Right atrium auricular region (tissue), 2 donors: ENCODE data around the gene PRKCE. TPM values are rescaled to one million over a fixed set of nuclear protein-coding genes. Genes with fewer than 3 reads are reported as not detected.

Experiments used
- DNase-seq: peaks from one replicate; pipeline ENCODE4 v3.0.0-alpha.2; 2019; ENCODE audit warnings: low spot score
- H3K27ac ChIP-seq, 2 donors: fragments of 200-600 bp; sonication (generic); 1 replicate in 1 of 2; 2 replicates in 1 of 2; pipeline ENCODE4 v1.5.1; 2016 to 2019
- H3K27me3 ChIP-seq, 2 donors: fragments of 200-600 bp; sonication (generic); one replicate each; pipeline versions ENCODE4 v1.5.1 to v1.6.0; 2017 to 2019
- H3K36me3 ChIP-seq: fragments of 200-600 bp; sonication (generic); one replicate; pipeline ENCODE4 v1.5.1; 2016
- H3K4me1 ChIP-seq, 2 donors: fragments of 200-600 bp; sonication (generic); one replicate each; pipeline versions ENCODE4 v1.5.1 to v1.6.0; 2017 to 2019
- H3K4me3 ChIP-seq, 2 donors: fragments of 200-600 bp; sonication (generic); 1 replicate in 1 of 2; 2 replicates in 1 of 2; pipeline ENCODE4 v1.5.1; 2017 to 2019; ENCODE audit warnings: mild to moderate bottlenecking in 1 of 2, moderate library complexity in 1 of 2
- H3K9me3 ChIP-seq, 2 donors: fragments of 200-600 bp; sonication (generic); one replicate each; pipeline ENCODE4 v1.5.1; 2019
- total RNA-seq, 2 donors: library from RNA; depleted of rRNA; stranded (reverse); fragments of >200 nt; gene quantifications; one replicate each; pipeline ENCODE4 v1.1.0, GENCODE V29; 2016
- TF ChIP-seq, protein P1 (sequence below), 2 donors: fragments of 200-600 bp; sonication (generic); IDR thresholded peaks; one replicate each; pipeline ENCODE4 v1.5.1; 2019; ENCODE audit warnings: antibody characterized with exemption in 2 of 2

Gene PRKCE
- total RNA-seq, 2 donors from 2014 or later = 7.2 to 11.8 TPM

DNA sequence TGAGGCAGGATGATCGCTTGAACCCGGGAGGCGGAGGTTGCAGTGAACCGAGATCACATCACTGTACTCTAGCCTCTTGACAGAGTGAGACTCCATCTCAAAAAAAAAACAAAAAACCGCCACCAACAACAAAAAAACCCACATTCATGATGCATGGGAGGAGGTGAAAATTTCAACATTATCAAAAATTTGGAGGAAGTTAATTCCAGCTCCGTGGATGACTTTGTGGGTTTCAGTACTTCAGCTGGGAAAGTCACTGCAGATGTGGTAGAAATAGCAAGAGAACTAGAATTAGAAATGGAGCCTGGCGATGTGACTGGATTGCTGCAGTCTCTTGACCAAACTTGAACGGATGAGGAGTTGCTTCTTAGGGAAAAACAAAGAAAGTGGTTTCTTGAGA lies 74.3 kb downstream of the PRKCE start:
- Histone ChIP-seq H3K36me3 (no peaks in the 10 kb centered on the region), H3K4me1 (peaks cover 0 to 20% of the 10 kb centered on the region in 2 donors), H3K4me3 (no peak overlapping the region), H3K27me3 (no peaks in the 10 kb centered on the region), H3K9me3 (no peaks in the 10 kb centered on the region), H3K27ac (no peak overlapping the region)
- TF ChIP-seq, protein P1, sequence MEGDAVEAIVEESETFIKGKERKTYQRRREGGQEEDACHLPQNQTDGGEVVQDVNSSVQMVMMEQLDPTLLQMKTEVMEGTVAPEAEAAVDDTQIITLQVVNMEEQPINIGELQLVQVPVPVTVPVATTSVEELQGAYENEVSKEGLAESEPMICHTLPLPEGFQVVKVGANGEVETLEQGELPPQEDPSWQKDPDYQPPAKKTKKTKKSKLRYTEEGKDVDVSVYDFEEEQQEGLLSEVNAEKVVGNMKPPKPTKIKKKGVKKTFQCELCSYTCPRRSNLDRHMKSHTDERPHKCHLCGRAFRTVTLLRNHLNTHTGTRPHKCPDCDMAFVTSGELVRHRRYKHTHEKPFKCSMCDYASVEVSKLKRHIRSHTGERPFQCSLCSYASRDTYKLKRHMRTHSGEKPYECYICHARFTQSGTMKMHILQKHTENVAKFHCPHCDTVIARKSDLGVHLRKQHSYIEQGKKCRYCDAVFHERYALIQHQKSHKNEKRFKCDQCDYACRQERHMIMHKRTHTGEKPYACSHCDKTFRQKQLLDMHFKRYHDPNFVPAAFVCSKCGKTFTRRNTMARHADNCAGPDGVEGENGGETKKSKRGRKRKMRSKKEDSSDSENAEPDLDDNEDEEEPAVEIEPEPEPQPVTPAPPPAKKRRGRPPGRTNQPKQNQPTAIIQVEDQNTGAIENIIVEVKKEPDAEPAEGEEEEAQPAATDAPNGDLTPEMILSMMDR (IDR thresholded peaks at IDR 0.05) = no peak
- DNase-seq = no peak

DNA sequence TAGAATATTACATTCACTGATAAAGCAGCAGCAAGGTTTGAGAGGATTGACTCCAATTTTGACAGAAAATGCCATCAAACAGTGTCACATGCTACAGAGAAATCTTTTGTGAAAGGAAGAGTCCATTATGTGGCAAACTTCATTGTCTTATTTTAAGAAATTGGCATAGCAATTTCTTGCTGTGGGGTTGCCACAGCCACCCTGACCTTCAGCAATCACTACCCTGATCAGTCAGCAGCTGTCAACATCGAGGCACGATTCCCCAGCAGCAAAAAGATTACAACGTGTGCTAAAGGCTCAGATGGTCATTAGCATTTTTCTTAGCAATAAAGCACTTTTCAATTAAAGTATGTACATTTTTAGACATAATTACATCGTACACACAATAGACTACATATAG lies 74.7 kb downstream of the PRKCE start:
- DNase-seq = no peak
- Histone ChIP-seq H3K36me3 (no peaks in the 10 kb centered on the region), H3K9me3 (no peaks in the 10 kb centered on the region), H3K27me3 (no peaks in the 10 kb centered on the region), H3K4me1 (peaks cover 0 to 20% of the 10 kb centered on the region in 2 donors), H3K27ac (no peak overlapping the region), H3K4me3 (no peak overlapping the region)
- TF ChIP-seq, protein P1 (IDR thresholded peaks at IDR 0.05) = no peak

DNA sequence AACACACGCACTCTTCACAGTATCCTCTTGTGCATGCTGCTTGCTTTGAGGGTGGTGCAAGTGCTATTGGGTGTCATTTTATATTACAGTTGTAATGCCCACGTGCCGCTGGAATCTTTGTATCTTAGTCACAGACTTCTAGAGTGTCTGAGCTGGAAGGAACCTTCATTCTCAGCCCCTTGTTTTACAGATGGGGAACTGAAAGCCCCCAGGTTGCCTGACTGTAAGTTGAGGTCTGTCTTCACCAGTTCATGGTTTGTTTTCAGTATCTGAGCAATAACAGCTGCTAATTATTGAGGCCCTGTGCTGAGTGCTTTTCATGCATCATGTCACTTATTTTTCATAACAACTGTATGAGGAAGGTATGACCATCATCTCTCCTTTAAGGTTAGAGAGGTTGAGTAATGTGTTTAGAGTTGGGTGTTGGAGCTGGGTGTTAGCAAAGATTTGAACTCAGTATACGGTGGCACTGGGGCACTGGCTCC lies 77.0 kb downstream of the PRKCE start:
- no peak for DNase-seq
- peaks cover 0 to 14% of the 10 kb centered on the region in 2 donors for H3K4me1 ChIP-seq

DNA sequence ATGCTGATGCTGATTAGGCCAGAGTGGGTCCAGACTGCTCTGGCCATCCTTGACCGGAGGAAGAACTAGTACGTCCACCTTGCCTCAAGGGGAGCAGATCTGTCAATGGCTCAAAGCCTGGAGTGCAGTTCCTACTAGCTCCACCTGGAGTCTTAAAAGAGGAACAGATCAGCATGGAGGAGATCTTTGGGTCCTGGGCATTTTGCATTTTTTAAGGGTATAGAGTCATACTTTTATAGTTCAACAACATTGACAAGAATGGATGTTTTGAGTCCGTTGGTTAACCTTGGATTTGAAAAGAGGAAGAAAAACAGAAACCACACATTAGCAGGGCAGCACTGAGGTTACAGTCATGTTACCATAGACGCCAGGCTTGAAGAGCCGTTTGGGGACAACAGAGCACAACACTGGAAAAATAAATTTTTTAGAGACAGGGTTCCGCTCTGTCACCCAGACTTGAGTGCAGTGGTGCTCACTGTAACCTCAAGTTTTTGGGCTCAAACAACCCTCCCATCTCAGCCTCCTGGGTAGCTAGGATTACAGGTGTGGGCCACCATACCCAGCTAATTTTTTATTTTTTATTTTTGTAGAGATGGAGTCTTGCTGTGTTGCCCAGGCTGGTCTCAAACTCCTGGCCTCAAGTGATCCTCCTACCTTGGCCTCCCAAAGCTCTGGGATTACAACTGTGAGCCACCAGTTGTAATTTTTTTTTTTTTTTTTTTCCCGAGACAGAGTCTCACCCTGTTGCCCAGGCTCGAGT lies 78.5 kb downstream of the PRKCE start:
- TF ChIP-seq, protein P1 (IDR thresholded peaks at IDR 0.05) = peak in 1 of 2 donors; percentile 27
- H3K27ac ChIP-seq = no peak overlapping the region

More for the DNA sequence above, 77.0 kb downstream of the PRKCE start:
- H3K27ac ChIP-seq = no peak overlapping the region
- TF ChIP-seq, protein P1 (IDR thresholded peaks at IDR 0.05) = no peak
- no peaks in the 10 kb centered on the region for H3K36me3 ChIP-seq
- H3K27me3 ChIP-seq = no peaks in the 10 kb centered on the region
- no peaks in the 10 kb centered on the region for H3K9me3 ChIP-seq
- no peak overlapping the region for H3K4me3 ChIP-seq

DNA sequence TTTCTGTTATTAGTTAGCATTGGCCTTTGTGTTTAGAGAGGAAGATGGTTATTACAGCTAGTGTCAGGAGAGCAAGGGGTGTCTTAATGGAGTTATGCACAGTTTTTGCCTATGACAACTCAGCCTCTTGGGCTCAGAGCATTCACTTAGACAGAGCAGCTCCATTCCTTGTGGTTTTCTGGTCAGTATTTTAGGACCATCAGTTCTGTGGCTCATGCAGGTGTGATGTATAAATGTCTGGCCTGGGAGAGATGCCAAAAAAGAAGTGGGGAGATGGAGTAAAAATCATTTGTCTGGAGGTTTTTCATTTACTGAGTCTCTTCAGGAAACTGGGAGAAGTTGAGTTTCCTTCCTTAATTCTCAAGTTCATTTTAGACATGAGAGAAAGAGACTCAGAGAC lies 79.7 kb downstream of the PRKCE start:
- TF ChIP-seq, protein P1 (IDR thresholded peaks at IDR 0.05) = no peak
- H3K27me3 ChIP-seq = no peaks in the 10 kb centered on the region
- H3K4me1 ChIP-seq = no peaks in the 10 kb centered on the region
- H3K27ac ChIP-seq = no peak overlapping the region
- no peak for DNase-seq
- H3K36me3 ChIP-seq = no peaks in the 10 kb centered on the region
- H3K4me3 ChIP-seq = no peak overlapping the region
- H3K9me3 ChIP-seq = no peaks in the 10 kb centered on the region

More for the DNA sequence above, 78.5 kb downstream of the PRKCE start:
- DNase-seq = no peak
- Histone ChIP-seq H3K4me1 (peaks cover 0 to under 1% of the 10 kb centered on the region in 2 donors), H3K27me3 (no peaks in the 10 kb centered on the region), H3K4me3 (no peak overlapping the region), H3K9me3 (no peaks in the 10 kb centered on the region), H3K36me3 (no peaks in the 10 kb centered on the region)
